CD4-positive, alpha-beta T cell (primary cell): ENCODE data around the gene HAUS8. TPM values are rescaled to one million over a fixed set of nuclear protein-coding genes. Genes with fewer than 3 reads are reported as not detected.
"Not testable (repeated sequence)": the region's sequence is repeated elsewhere in the genome, so short reads cannot be mapped to it uniquely, and the experiment has no call there.

Source experiments
- ATAC-seq: fragments of 200-7000 bp; cut with Tn5 transposase; one replicate; pipeline ENCODE4 v1.10.0; 2022; ENCODE audit warnings: mild to moderate bottlenecking; ENCODE audit not compliant: poor library complexity
- CTCF ChIA-PET: fragments of 350-600 bp; sonication (Branson Sonifier 250); formaldehyde crosslinking; loops from one replicate; lab custom pipeline; 2021; ENCODE audit warnings: antibody characterized with exemption, inconsistent platforms; lab: Charles Lee
- POLR2A ChIA-PET: fragments of 350-600 bp; sonication (Branson Sonifier 250); formaldehyde crosslinking; loops from one replicate; lab custom pipeline; 2021; ENCODE audit warnings: antibody characterized with exemption, inconsistent platforms; lab: Charles Lee
- DNase-seq, 14 experiments: peaks; one replicate each; pipeline ENCODE4 v3.0.0-alpha.2; 2013 to 2020; ENCODE audit warnings: mixed read lengths in 2 of 14
- H3K27ac ChIP-seq, 2 donors: one replicate each; pipeline versions ENCODE4 v1.5.1 to v1.7.0; 2013; ENCODE audit warnings: low read length in 2 of 2, low read depth in 1 of 2, mild to moderate bottlenecking in 1 of 2
- H3K27me3 ChIP-seq, 2 experiments: 1 replicate in 1 of 2; 2 replicates in 1 of 2; pipeline versions ENCODE4 v1.6.1 to v1.7.0; 2013; ENCODE audit warnings: low read length in 2 of 2, control low read depth in 1 of 2, mild to moderate bottlenecking in 1 of 2, moderate library complexity in 1 of 2; ENCODE audit not compliant: insufficient read depth in 2 of 2, control insufficient read depth in 1 of 2
- H3K36me3 ChIP-seq: one replicate; pipeline ENCODE4 v1.6.1; 2013; ENCODE audit warnings: low read length, control low read depth; ENCODE audit not compliant: insufficient read depth
- H3K4me1 ChIP-seq: one replicate; pipeline ENCODE4 v1.6.1; 2013; ENCODE audit warnings: low read length, control low read depth; ENCODE audit not compliant: insufficient read depth
- H3K4me3 ChIP-seq: one replicate; pipeline ENCODE4 v1.5.1; 2013; ENCODE audit warnings: mild to moderate bottlenecking, low read length, moderate library complexity
- H3K9me3 ChIP-seq, 2 experiments: 1 replicate in 1 of 2; 2 replicates in 1 of 2; pipeline versions ENCODE4 v1.6.1 to v1.7.0; 2013; ENCODE audit warnings: low read length in 2 of 2, mild to moderate bottlenecking in 2 of 2, control low read depth in 1 of 2, moderate library complexity in 1 of 2; ENCODE audit not compliant: control insufficient read depth in 1 of 2, insufficient read depth in 1 of 2
- H3K27ac Mint-ChIP-seq: one replicate; pipeline ENCODE4 v1.8.0; 2020; ENCODE audit warnings: mixed read lengths
- H3K27me3 Mint-ChIP-seq: one replicate; pipeline ENCODE4 v1.8.0; 2021; ENCODE audit warnings: mixed read lengths
- H3K36me3 Mint-ChIP-seq: one replicate; pipeline ENCODE4 v1.8.0; 2021; ENCODE audit warnings: low read depth, mixed read lengths
- H3K4me1 Mint-ChIP-seq: one replicate; pipeline ENCODE4 v1.8.0; 2021; ENCODE audit warnings: low read depth, mixed read lengths
- H3K4me3 Mint-ChIP-seq: one replicate; pipeline ENCODE4 v1.8.0; 2020; ENCODE audit warnings: mild to moderate bottlenecking, mixed read lengths
- H3K9me3 Mint-ChIP-seq: one replicate; pipeline ENCODE4 v1.8.0; 2020; ENCODE audit warnings: mixed read lengths
- CTCF ChIP-seq: fragments of 200-600 bp; IDR thresholded peaks from one replicate; pipeline ENCODE4 v1.8.0; 2022; ENCODE audit warnings: antibody characterized with exemption, mild to moderate bottlenecking
- intact Hi-C, 2 experiments: fragments of 100-400 bp; cut with DNase I in 1 of 2; cut with micrococcal nuclease in 1 of 2; formaldehyde crosslinking; loops; one replicate each; pipeline versions ENCODE4 v1.15.1 to v1.9.0; 2023 to 2025; cut with DNase I, micrococcal nuclease
- total RNA-seq, 174 experiments: library from RNA in 2 of 174; stranded (reverse) in 2 of 174; gene quantifications; one replicate each; pipeline ENCODE4 v1.2.3 and lab custom pipeline; 2021 to 2026

The HAUS8 gene
- total RNA-seq, 2 experiments from 2014 or later, result 20.6 to 20.7 TPM

GRCh38 chr19:17025991-17026658 lies 49.1 kb downstream of the HAUS8 start:
- peaks cover 6% of the 10 kb centered on the region for H3K36me3 Mint-ChIP-seq
- H3K4me3 ChIP-seq, result peak overlapping the region; percentile 41
- TF ChIP-seq CTCF, result no peak
- intact Hi-C loops, result no loop called here
- no peak overlapping the region for H3K4me3 Mint-ChIP-seq
- H3K27me3 Mint-ChIP-seq, result peaks cover 61% of the 10 kb centered on the region
- H3K36me3 ChIP-seq, result no peaks in the 10 kb centered on the region
- DNase-seq (peak in 5 of 14 experiments; percentile 6 to 34 (median 10)), ATAC-seq (no peak)
- peaks cover 9% of the 10 kb centered on the region for H3K4me1 ChIP-seq
- ChIA-PET CTCF (no interaction called here), POLR2A (no interaction called here)
- H3K9me3 ChIP-seq, result peaks cover 16 to 30% of the 10 kb centered on the region in 2 experiments
- H3K4me1 Mint-ChIP-seq, result peaks cover 5% of the 10 kb centered on the region
- no peak overlapping the region for H3K27ac Mint-ChIP-seq
- H3K27me3 ChIP-seq, result peaks cover 23 to 31% of the 10 kb centered on the region in 2 experiments
- no peak overlapping the region for H3K27ac ChIP-seq
- peaks cover 7% of the 10 kb centered on the region for H3K9me3 Mint-ChIP-seq

- H3K27me3 ChIP-seq, result peaks cover 23 to 31% of the 10 kb centered on the region in 2 experiments
- no peak overlapping the region for H3K27ac Mint-ChIP-seq
- intact Hi-C loops, result no loop called here
- H3K36me3 ChIP-seq, result no peaks in the 10 kb centered on the region
- H3K4me3 Mint-ChIP-seq, result no peak overlapping the region
- H3K27ac ChIP-seq, result no peak overlapping the region
- peaks cover 57% of the 10 kb centered on the region for H3K27me3 Mint-ChIP-seq
- peaks cover 5% of the 10 kb centered on the region for H3K4me1 Mint-ChIP-seq
- ChIA-PET POLR2A (no interaction called here), CTCF (no interaction called here)
- H3K4me1 ChIP-seq, result peaks cover 9% of the 10 kb centered on the region
- DNase-seq, result no peak
- peaks cover 7% of the 10 kb centered on the region for H3K9me3 Mint-ChIP-seq
- H3K4me3 ChIP-seq, result no peak overlapping the region
- no peak for ATAC-seq
- H3K9me3 ChIP-seq, result peaks cover 16 to 30% of the 10 kb centered on the region in 2 experiments
- TF ChIP-seq CTCF, result no peak
- H3K36me3 Mint-ChIP-seq, result peaks cover 6% of the 10 kb centered on the region
These were observed 49.9 kb downstream of the HAUS8 start for GRCh38 chr19:17025361-17025760.

GRCh38 chr19:17024941-17025340 lies 50.3 kb downstream of the HAUS8 start:
- peaks cover 57% of the 10 kb centered on the region for H3K27me3 Mint-ChIP-seq
- Histone ChIP-seq H3K27me3 (peaks cover 23 to 31% of the 10 kb centered on the region in 2 experiments), H3K9me3 (peaks cover 16 to 30% of the 10 kb centered on the region in 2 experiments)
- H3K9me3 Mint-ChIP-seq, intact Hi-C loops, POLR2A ChIA-PET, H3K4me3 Mint-ChIP-seq, H3K27ac ChIP-seq, CTCF ChIA-PET, H3K4me1 ChIP-seq, H3K36me3 Mint-ChIP-seq, H3K27ac Mint-ChIP-seq, H3K4me3 ChIP-seq, H3K4me1 Mint-ChIP-seq, H3K36me3 ChIP-seq, ATAC-seq, DNase-seq: not testable (repeated sequence)

GRCh38 chr19:17023805-17024204 lies 51.4 kb downstream of the HAUS8 start:
- H3K36me3 ChIP-seq, result no peaks in the 10 kb centered on the region
- ATAC-seq (no peak), DNase-seq (no peak)
- Mint-ChIP-seq H3K36me3 (peaks cover 6% of the 10 kb centered on the region), H3K27ac (no peak overlapping the region), H3K27me3 (peaks cover 49% of the 10 kb centered on the region), H3K9me3 (peaks cover 7% of the 10 kb centered on the region), H3K4me3 (no peak overlapping the region), H3K4me1 (peaks cover 5% of the 10 kb centered on the region)
- ChIA-PET POLR2A (no interaction called here), CTCF (no interaction called here)
- peaks cover 23 to 26% of the 10 kb centered on the region in 2 experiments for H3K27me3 ChIP-seq
- no peak overlapping the region for H3K27ac ChIP-seq
- peaks cover 16 to 30% of the 10 kb centered on the region in 2 experiments for H3K9me3 ChIP-seq
- no peak for TF ChIP-seq CTCF
- intact Hi-C loops, result no loop called here
- H3K4me3 ChIP-seq, result no peak overlapping the region
- H3K4me1 ChIP-seq, result peaks cover 9% of the 10 kb centered on the region
